Activated naive CD8-positive, alpha-beta T cell treated with anti-CD3 and anti-CD28 coated beads, Interleukin-2, amount 10 ng/mL, durations not matched to agents 7 days and 5 days (primary cell): ENCODE data around the gene TET3. TPM values are rescaled to one million over a fixed set of nuclear protein-coding genes. Genes with fewer than 3 reads are reported as not detected.
"Not testable (repeated sequence)": the region's sequence is repeated elsewhere in the genome, so short reads cannot be mapped to it uniquely, and the experiment has no call there.

ENCODE experiments used
- ATAC-seq: fragments of 150-1000 bp; cut with Tn5 transposase; one replicate; pipeline ENCODE4 v1.10.0; 2021; ENCODE audit warnings: low read depth, moderate library complexity
- POLR2A ChIA-PET: fragments of 350-600 bp; sonication (Branson Sonifier 250); formaldehyde crosslinking; loops from one replicate; lab custom pipeline; 2021; ENCODE audit warnings: antibody characterized with exemption; lab: Charles Lee
- DNase-seq: peaks from one replicate; pipeline ENCODE4 v3.0.0; 2021
- H3K27ac Mint-ChIP-seq: one replicate; pipeline ENCODE4 v1.8.0; 2022; ENCODE audit warnings: mild to moderate bottlenecking, mixed read lengths
- H3K27me3 Mint-ChIP-seq: one replicate; pipeline ENCODE4 v1.8.0; 2022; ENCODE audit warnings: mild to moderate bottlenecking, moderate library complexity, mixed read lengths
- H3K36me3 Mint-ChIP-seq: one replicate; pipeline ENCODE4 v1.8.0; 2021; ENCODE audit warnings: mild to moderate bottlenecking, mixed read lengths
- H3K4me1 Mint-ChIP-seq: one replicate; pipeline ENCODE4 v1.8.0; 2021; ENCODE audit warnings: mixed read lengths
- H3K4me3 Mint-ChIP-seq: one replicate; pipeline ENCODE4 v1.8.0; 2022; ENCODE audit warnings: mild to moderate bottlenecking, moderate library complexity, mixed read lengths
- H3K9me3 Mint-ChIP-seq: one replicate; pipeline ENCODE4 v1.8.0; 2021; ENCODE audit warnings: mixed read lengths
- total RNA-seq, 2 experiments: library from RNA; stranded (reverse); gene quantifications; one replicate each; pipeline ENCODE4 v1.2.3, GENCODE V29; 2021

The TET3 gene
- 10 to 100 TPM; 19.9 to 21.0 TPM for total RNA-seq

- no peaks in the 10 kb centered on the region for H3K9me3 Mint-ChIP-seq
- no peaks in the 10 kb centered on the region for H3K27me3 Mint-ChIP-seq
- ATAC-seq: peak; percentile 8
- peak within 1 kb of the TSS; percentile 91 for H3K27ac Mint-ChIP-seq
- peak within 1 kb of the TSS; percentile 83 for H3K4me3 Mint-ChIP-seq
- DNase-seq: peak; percentile 67
- POLR2A ChIA-PET: interaction anchor here (1.1 to 5.3 kb wide), 3 partner anchors 13 to 194 kb away, joined by 3 to 40 read pairs (median 17); partner anchors contain the start of gene MOB1A
- H3K4me1 Mint-ChIP-seq: peaks cover 62% of the 10 kb centered on the region
- peaks cover 15% of the 10 kb centered on the region for H3K36me3 Mint-ChIP-seq
These were observed at the start of gene TET3 for GRCh38 chr2:73984203-73984921. TET3 (plus strand) TSS chr2:73984910; CDS start chr2:73986404, 1,494 bp downstream.

DNA sequence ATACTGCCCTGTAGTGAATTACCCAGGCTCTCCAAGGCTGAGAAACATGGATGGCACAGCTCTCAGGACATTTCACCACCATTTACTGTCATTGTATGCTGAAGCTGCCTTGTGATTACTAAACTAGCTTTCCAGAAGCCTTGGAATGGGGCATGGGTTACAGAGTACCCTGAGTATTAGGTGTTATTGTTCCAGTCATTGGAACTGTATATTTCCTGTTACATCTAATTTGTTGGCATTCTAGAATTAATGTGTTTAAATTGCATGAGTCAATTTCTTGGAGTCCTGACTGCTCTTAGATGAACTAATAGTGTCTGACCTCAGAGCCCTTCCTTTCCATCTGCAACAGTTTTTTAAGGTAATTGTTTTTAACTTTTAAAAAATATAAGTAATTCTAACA is 49.1 kb upstream of the TET3 start:
- no peak overlapping the region for H3K4me3 Mint-ChIP-seq
- no peaks in the 10 kb centered on the region for H3K27me3 Mint-ChIP-seq
- peaks cover 59% of the 10 kb centered on the region for H3K4me1 Mint-ChIP-seq
- no peak overlapping the region for H3K27ac Mint-ChIP-seq
- POLR2A ChIA-PET: interaction anchor here (1.0 kb wide), 1 partner anchor 7 kb away, joined by 3 read pairs; no protein-coding TSS in a partner anchor
- no peak for ATAC-seq
- peaks cover 34% of the 10 kb centered on the region for H3K36me3 Mint-ChIP-seq
- no peaks in the 10 kb centered on the region for H3K9me3 Mint-ChIP-seq
- DNase-seq: no peak

DNA sequence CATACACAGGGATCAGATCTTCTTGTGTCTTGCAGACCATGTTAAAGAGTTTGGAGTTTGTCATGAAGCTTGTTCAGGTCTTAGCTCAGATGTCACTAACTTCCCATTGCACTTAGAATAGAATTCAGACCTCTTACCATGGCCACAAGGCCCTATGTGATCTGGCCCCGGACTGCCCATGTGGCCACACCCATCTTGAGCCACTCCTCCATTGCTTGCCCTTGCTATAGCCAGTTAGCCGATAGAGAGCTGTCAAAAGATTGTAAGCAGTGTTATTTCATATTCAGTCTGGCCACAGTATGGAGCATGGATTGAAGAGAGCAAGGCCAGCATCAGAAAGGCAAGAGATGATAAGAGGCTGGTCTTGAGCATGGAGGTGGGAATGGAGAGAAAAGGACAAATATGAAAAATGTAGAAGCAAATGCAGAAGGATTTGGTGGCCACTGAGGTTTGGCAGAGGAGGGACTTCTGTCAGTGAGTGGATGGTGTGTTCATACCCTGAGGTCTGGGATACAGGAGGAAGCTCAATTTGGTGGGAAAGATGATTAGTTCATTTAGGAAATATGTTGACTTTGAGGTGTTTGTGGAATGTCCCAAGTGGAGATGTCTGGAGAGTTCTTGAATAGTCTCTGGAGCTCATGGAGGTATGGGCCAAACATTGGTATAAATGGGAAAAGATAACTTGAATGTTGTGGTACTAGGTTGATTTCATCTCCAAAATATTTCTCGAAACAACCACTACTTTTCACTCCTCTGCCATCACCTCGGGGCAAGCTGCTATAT is 47.4 kb upstream of the TET3 start:
- Mint-ChIP-seq H3K27ac (peak overlapping the region; percentile 54), H3K4me1 (peaks cover 51% of the 10 kb centered on the region), H3K27me3 (no peaks in the 10 kb centered on the region), H3K36me3 (peaks cover 35% of the 10 kb centered on the region), H3K9me3 (no peaks in the 10 kb centered on the region), H3K4me3 (peak overlapping the region; percentile 8)
- no peak for DNase-seq
- ATAC-seq: no peak
- POLR2A ChIA-PET: interaction anchor here (0.6 to 2.8 kb wide), 3 partner anchors 10 to 109 kb away, joined by 3 to 10 read pairs (median 7); partner anchors contain the start of gene DGUOK

GRCh38 chr2:73937899-73938298 is 46.8 kb upstream of the TET3 start:
- Mint-ChIP-seq H3K9me3 (no peaks in the 10 kb centered on the region), H3K27ac (no peak overlapping the region), H3K36me3 (peaks cover 35% of the 10 kb centered on the region), H3K27me3 (no peaks in the 10 kb centered on the region), H3K4me3 (no peak overlapping the region), H3K4me1 (peaks cover 50% of the 10 kb centered on the region)
- POLR2A ChIA-PET: interaction anchor here (1.9 to 2.8 kb wide), 2 partner anchors 11 to 33 kb away, joined by 7 to 10 read pairs; partner anchors contain the start of gene DGUOK
- ATAC-seq (no peak), DNase-seq (no peak)

DNA sequence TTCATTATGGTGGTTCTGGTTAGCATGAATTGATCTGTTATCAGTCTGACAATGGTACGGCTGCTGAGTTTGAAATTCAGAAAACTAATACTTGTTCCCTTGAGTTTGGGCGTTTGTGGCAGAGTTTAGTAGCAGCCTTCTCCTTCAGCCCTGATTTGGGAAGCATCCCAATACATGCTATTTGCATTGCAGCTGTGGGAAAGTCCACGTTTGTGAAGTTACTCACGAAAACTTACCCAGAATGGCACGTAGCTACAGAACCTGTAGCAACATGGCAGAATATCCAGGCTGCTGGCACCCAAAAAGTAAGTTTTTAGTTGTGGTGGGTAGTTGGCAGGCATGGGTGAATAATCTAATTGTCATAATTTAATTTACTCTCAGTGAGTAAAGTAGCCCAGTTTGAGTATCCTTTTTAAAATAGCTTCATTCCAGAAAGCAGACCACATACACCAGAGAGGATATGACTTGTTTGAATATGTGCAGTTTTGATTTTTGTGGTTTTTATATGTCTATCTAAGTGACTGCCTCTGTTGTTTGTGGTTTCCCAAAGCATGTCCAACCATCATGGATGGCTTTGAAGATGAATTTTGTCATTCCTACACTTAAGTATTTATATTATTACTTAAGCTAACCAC is 45.9 kb upstream of the TET3 start:
- Mint-ChIP-seq H3K4me1 (peaks cover 50% of the 10 kb centered on the region), H3K27ac (no peak overlapping the region), H3K4me3 (no peak overlapping the region), H3K27me3 (no peaks in the 10 kb centered on the region), H3K9me3 (no peaks in the 10 kb centered on the region), H3K36me3 (peaks cover 32% of the 10 kb centered on the region)
- ATAC-seq (peak; percentile 61), DNase-seq (no peak)
- POLR2A ChIA-PET: interaction anchor here (0.5 to 2.8 kb wide), 5 partner anchors 12 to 48 kb away, joined by 3 to 10 read pairs (median 4); partner anchors contain the start of gene DGUOK

DNA sequence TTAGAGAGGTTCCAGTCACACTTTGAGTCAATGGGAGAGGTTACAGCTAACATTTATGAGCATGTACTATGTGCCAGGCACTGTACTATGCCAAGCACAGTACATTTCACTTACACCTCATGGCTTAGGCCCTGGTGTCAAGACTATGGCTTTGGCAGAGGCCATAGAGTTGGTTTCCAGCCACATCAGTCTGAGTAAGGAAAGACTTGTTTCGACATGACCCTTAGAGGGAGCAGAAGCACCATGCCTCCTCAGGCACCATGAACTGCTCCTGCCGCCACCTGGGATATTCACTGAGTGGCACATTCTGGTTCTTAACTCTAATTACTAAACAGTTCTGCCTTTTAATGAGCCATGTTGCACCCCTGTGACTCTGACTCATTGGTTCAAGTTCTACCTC is 45.3 kb upstream of the TET3 start:
- Mint-ChIP-seq H3K4me1 (peaks cover 51% of the 10 kb centered on the region), H3K27ac (peak overlapping the region; percentile 11), H3K36me3 (peaks cover 32% of the 10 kb centered on the region), H3K27me3 (no peaks in the 10 kb centered on the region), H3K9me3 (no peaks in the 10 kb centered on the region), H3K4me3 (no peak overlapping the region)
- POLR2A ChIA-PET: interaction anchor here (0.7 to 2.8 kb wide), 3 partner anchors 12 to 48 kb away, joined by 3 to 10 read pairs (median 7); partner anchors contain the start of gene DGUOK
- peak; percentile 68 for ATAC-seq
- no peak for DNase-seq

- Mint-ChIP-seq H3K36me3 (peaks cover 33% of the 10 kb centered on the region), H3K4me1 (peaks cover 51% of the 10 kb centered on the region)
- not testable (repeated sequence) for H3K9me3 Mint-ChIP-seq, DNase-seq, H3K27me3 Mint-ChIP-seq, H3K4me3 Mint-ChIP-seq, H3K27ac Mint-ChIP-seq, ATAC-seq
- POLR2A ChIA-PET: interaction anchor here (2.8 kb wide), 1 partner anchor 31 kb away, joined by 10 read pairs; no protein-coding TSS in a partner anchor
These were observed 44.6 kb upstream of the TET3 start for GRCh38 chr2:73940066-73940465.

DNA sequence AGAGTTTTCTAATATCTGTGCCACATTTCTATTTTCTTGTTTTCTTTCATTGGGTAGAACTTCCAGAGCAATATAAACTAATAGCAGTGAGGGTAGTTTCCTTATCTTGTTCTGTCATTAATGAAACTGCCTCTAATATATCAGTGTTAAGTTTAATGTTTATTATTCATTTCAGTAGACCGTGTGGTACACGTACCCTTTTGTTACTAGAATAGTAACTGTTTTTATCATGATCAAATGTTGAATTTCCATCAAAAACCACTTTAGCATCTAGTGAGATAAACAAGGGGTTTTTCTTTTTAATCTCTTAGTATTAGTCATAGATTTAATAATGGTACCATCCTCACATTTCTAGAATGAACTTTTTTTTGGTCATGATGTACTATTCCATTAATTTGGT is 42.0 kb upstream of the TET3 start:
- Mint-ChIP-seq H3K4me3 (no peak overlapping the region), H3K9me3 (no peaks in the 10 kb centered on the region), H3K27me3 (no peaks in the 10 kb centered on the region), H3K36me3 (peaks cover 28% of the 10 kb centered on the region), H3K27ac (no peak overlapping the region), H3K4me1 (peaks cover 40% of the 10 kb centered on the region)
- POLR2A ChIA-PET: no interaction called here
- ATAC-seq (no peak), DNase-seq (no peak)

DNA sequence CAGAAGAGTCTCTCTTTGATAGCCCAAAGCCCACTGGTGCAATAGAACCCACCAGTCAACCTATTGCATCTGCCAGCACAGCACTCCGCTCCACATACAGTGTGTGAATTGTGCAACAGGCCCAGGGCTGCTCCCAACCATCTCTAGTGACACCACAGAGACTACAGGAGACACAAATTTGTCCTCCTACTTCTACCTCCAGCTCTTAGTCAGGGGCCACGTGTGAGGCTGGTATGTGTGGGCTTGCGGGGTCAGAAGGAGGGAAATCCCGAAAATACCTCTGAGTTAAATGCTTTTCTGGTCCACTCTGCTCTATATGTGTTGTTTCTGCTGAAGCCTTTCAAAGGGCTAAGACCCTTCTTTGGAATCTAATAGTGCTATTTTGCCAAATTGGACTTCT is 40.0 kb upstream of the TET3 start:
- ATAC-seq: no peak
- POLR2A ChIA-PET: no interaction called here

DNA sequence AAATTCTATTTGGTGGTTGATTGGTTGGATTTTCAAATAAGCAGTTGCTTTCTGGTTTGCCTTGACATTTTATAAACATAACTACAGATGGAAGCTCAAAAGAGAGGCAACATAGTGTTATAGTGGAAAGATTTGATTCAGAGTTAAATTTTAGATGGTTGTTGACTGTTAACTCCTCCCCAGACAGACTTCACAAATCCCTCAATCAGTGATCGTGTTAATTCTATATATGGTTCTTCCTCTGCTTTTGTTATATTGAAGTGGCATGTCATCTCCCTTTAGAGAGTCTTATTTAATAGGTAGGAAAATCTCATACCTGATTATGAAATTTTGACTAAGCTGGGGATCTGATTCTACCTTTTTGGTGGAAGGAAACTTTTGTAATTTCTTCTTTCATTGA is 38.5 kb upstream of the TET3 start:
- no peak overlapping the region for H3K4me3 Mint-ChIP-seq
- H3K27me3 Mint-ChIP-seq: no peaks in the 10 kb centered on the region
- H3K9me3 Mint-ChIP-seq: no peaks in the 10 kb centered on the region
- ATAC-seq: no peak
- POLR2A ChIA-PET: no interaction called here
- no peak overlapping the region for H3K27ac Mint-ChIP-seq
- no peak for DNase-seq
- H3K4me1 Mint-ChIP-seq: peaks cover 42% of the 10 kb centered on the region
- peaks cover 30% of the 10 kb centered on the region for H3K36me3 Mint-ChIP-seq

More for the DNA sequence above, 40.0 kb upstream of the TET3 start:
- no peak for DNase-seq
- no peak overlapping the region for H3K4me3 Mint-ChIP-seq
- peaks cover 27% of the 10 kb centered on the region for H3K36me3 Mint-ChIP-seq
- no peaks in the 10 kb centered on the region for H3K9me3 Mint-ChIP-seq
- H3K27ac Mint-ChIP-seq: no peak overlapping the region
- peaks cover 42% of the 10 kb centered on the region for H3K4me1 Mint-ChIP-seq
- no peaks in the 10 kb centered on the region for H3K27me3 Mint-ChIP-seq

DNA sequence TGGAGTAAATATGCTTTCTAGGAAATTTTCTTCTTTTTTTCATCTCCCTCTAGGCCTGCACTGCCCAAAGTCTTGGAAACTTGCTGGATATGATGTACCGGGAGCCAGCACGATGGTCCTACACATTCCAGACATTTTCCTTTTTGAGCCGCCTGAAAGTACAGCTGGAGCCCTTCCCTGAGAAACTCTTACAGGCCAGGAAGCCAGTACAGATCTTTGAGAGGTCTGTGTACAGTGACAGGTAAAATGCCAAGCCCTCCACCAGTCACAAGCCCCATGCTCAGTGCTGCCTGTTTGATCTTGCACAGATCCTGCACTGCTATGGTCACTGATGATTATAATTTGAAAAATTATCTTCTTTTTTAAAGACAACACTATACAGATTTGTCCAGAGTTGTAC is 38.0 kb upstream of the TET3 start:
- H3K27ac Mint-ChIP-seq: no peak overlapping the region
- H3K27me3 Mint-ChIP-seq: no peaks in the 10 kb centered on the region
- ATAC-seq (no peak), DNase-seq (no peak)
- no peaks in the 10 kb centered on the region for H3K9me3 Mint-ChIP-seq
- H3K4me1 Mint-ChIP-seq: peaks cover 42% of the 10 kb centered on the region
- POLR2A ChIA-PET: no interaction called here
- H3K36me3 Mint-ChIP-seq: peaks cover 32% of the 10 kb centered on the region
- no peak overlapping the region for H3K4me3 Mint-ChIP-seq

GRCh38 chr2:73947412-73948018 is 37.2 kb upstream of the TET3 start:
- POLR2A ChIA-PET: no interaction called here
- no peaks in the 10 kb centered on the region for H3K9me3 Mint-ChIP-seq
- DNase-seq: no peak
- no peak overlapping the region for H3K27ac Mint-ChIP-seq
- H3K27me3 Mint-ChIP-seq: no peaks in the 10 kb centered on the region
- no peak overlapping the region for H3K4me3 Mint-ChIP-seq
- H3K36me3 Mint-ChIP-seq: peaks cover 37% of the 10 kb centered on the region
- no peak for ATAC-seq
- peaks cover 48% of the 10 kb centered on the region for H3K4me1 Mint-ChIP-seq

DNA sequence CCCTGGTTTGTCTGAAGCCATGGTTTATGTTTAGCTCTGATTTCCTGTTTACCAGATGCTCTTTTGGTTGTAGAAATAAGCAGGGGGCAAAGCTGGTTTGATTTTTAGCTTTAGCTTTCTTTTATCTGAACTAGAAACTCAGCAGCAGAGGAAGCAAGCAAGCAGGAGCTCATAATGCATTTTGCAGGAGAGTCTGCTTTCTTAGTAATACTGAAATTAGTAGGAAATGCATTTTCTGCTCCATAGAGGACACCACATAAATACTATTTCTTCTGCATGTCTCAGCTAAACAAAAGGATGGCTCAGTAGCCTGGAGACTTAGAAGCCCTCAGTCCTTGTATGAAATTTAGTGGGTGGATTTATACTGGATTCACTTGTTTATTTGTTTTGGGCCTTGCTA is 34.9 kb upstream of the TET3 start:
- ATAC-seq: no peak

More for the DNA sequence above, 34.9 kb upstream of the TET3 start:
- H3K27ac Mint-ChIP-seq: no peak overlapping the region
- DNase-seq: no peak
- POLR2A ChIA-PET: no interaction called here
- H3K4me1 Mint-ChIP-seq: peaks cover 41% of the 10 kb centered on the region
- H3K27me3 Mint-ChIP-seq: no peaks in the 10 kb centered on the region
- H3K4me3 Mint-ChIP-seq: no peak overlapping the region
- peaks cover 39% of the 10 kb centered on the region for H3K36me3 Mint-ChIP-seq
- H3K9me3 Mint-ChIP-seq: no peaks in the 10 kb centered on the region
